GM21825 (cell line): ENCODE measurements around the gene ARHGEF6.
"Not testable (repeated sequence)": the region's sequence is repeated elsewhere in the genome, so short reads cannot be mapped to it uniquely, and the experiment has no call there.

Experiments
- ATAC-seq: cut with Tn5 transposase; IDR thresholded peaks from one replicate; pipeline ENCODE4 v1.9.1; 2021; ENCODE audit warnings: mild to moderate bottlenecking, moderate library complexity; ENCODE audit not compliant: unreplicated experiment

Gene ARHGEF6

DNA sequence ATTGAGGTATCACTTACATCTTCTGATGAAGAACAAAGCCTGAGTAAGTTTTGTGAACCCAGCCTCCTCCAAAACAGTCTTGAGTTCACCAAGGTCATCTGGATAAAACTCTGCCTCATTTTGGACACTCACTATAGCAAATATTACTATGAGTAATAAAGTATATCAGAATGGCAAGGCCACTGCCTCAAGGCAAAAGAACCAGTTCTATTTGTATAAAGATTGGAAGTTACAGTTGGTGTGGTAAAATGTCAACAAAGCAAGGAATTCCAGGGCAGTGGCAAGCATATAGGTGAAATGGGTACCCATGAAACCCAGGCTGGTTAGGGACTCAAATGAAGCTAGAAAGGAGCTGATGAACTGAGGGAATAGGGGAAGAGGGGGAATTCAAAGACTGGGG is 2.4 kb upstream of the ARHGEF6 start:
- no peak for ATAC-seq

- no peak for ATAC-seq
Measured at GRCh38 chrX:136781180-136781797, 557 bp upstream of the ARHGEF6 start.

- no peak for ATAC-seq
Measured at GRCh38 chrX:136780241-136780640, 491 bp downstream of the ARHGEF6 start.

- ATAC-seq, result peak; percentile 50
Measured at GRCh38 chrX:136779346-136779781, 1.4 kb downstream of the ARHGEF6 start.

- ATAC-seq, result peak; percentile 3
Measured at GRCh38 chrX:136778916-136779315, 1.8 kb downstream of the ARHGEF6 start.

DNA sequence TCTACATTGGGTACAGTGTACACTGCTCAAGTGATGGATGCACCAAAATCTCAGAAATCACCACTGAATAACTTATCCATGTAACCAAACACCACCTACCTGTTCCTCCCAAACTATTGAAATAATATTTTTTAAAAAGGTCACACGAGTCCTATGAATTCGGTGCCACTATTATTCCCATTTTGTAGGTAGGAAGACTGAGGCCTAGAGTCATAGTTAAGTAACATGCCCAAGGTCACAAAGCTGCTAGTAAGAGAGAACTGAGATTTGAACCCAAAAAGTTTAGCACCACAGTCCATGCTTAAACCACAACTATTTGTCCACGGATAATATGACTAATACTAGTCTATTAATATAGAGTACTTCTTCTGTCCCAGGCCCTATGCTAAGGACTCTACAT is 2.7 kb downstream of the ARHGEF6 start:
- ATAC-seq, result no peak

GRCh38 chrX:136773648-136774047 is 7.1 kb downstream of the ARHGEF6 start:
- no peak for ATAC-seq

DNA sequence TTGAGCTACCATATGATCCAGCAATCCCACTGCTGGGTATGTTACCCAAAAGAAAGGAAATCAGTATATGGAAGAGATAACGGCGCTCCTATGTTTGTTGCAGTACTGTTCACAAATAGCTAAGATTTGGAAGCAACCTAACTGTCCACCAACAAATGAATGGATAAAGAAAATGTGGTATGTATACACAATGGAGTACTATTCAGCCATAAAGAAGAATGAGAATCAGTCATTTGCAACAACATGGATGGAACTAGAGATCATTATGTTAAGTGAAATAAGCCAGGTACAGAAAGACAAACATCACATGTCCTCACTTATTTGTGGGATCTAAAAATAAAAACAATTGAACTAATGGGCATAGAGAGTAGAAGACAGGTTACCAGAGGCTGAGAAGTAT is 8.9 kb downstream of the ARHGEF6 start:
- ATAC-seq, result not testable (repeated sequence)

- ATAC-seq, result no peak
Measured at GRCh38 chrX:136768469-136769084, 12.2 kb downstream of the ARHGEF6 start.

- peak; percentile 63 for ATAC-seq
Measured at GRCh38 chrX:136767104-136767941, 13.4 kb downstream of the ARHGEF6 start.

DNA sequence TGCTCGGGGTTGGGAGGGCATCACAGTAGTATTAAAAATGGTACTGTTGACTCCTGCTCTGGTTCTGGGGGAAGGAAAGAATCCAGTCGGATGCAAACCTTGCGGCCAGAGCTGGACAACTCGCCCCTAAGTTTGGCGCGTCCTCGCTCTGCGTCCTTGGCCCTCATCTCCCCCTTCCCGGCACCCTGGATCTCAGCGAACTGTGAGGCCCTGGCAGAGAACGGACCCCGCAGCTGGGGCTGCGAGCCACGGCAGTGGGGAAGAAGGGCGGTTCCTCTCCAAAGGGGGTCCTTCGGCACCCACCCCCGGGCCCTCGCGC is 14.0 kb downstream of the ARHGEF6 start:
- ATAC-seq, result peak; percentile 2

DNA sequence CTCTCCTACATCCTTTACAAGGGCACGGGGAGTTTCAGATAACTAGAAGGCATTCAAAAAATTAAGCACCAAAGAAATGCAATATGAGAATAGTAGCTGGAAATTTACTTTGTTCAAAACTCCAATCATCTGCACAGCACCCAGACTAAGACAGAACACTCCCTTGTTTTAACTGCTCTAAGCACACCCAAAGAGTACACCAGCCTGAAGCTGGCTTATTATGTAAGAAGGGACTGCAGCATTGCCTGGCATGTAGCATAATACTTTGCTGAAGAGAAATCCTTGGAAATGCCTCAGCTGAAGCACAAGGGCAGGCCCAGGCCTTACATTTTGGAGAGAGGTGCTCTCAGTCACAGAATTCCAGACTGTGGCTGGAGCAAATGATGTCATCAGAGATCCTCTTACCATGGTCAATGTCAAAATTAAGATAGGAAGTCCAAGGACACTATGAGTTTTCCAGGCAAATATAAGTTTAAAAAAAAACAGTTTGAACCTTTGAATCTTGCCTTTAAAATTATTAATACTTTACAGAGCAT is 14.8 kb downstream of the ARHGEF6 start:
- no peak for ATAC-seq

DNA sequence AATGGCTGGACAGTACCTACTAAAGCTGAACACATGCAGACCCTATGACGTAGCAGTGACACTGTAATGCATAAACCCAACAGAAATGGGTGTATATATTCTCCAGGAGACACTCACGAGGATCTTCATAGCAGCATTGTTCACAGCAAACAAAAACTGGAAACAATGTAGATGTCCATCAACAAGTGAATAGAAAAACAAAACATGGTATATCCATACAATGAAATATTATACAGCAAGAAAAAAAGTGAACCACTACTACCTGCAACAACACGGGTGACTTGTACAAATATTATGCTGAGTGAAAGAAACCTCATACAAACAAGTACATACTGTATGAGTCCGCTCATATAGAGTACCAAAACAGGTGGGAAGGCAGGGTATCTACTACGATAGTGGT is 16.5 kb downstream of the ARHGEF6 start:
- ATAC-seq, result no peak

GRCh38 chrX:136762820-136763452 is 17.8 kb downstream of the ARHGEF6 start:
- ATAC-seq, result no peak

- no peak for ATAC-seq
Measured at GRCh38 chrX:136761421-136761820, 19.3 kb downstream of the ARHGEF6 start.

DNA sequence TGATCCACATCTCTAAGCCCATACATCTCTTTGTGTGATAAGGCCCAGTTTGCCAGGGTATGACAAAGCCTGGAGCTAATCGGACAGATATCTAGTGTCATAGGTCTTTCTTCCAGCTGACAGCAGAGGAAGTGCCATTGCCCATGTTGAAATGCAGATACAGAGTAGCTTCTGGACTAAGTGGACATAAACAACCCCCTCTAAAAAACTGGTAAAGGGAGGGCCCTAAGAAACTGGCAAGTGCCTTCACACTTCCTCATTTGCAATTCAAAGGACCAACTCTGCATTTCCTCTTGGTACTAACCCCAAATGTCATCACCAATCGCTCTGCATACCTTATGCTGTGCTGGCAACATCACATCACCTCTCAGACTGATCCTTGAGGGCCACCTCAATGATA is 20.8 kb downstream of the ARHGEF6 start:
- ATAC-seq, result peak; percentile 74

GRCh38 chrX:136755411-136755810 is 25.3 kb downstream of the ARHGEF6 start:
- no peak for ATAC-seq

GRCh38 chrX:136754651-136755050 is 26.1 kb downstream of the ARHGEF6 start:
- ATAC-seq, result no peak

DNA sequence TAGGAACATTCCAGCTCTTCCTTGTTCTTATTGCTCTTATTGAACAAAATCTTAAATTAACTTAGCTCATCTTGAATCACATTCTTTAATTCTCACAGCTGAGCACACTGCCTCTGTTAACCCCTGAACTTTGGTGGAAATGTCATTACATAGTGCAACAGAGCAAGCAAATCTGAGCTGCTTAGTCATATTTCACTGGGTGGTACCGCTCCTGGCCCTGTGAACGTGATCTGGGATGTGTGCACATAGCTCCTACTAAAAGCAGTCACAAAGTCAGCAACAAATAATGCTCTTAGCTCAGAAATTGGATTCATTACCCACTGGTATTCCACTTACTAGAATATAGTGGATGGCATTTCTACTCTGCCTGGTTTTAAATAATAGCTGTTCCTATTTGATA is 27.9 kb downstream of the ARHGEF6 start:
- ATAC-seq, result no peak

- ATAC-seq, result no peak
Measured at GRCh38 chrX:136752346-136752745, 28.4 kb downstream of the ARHGEF6 start.

DNA sequence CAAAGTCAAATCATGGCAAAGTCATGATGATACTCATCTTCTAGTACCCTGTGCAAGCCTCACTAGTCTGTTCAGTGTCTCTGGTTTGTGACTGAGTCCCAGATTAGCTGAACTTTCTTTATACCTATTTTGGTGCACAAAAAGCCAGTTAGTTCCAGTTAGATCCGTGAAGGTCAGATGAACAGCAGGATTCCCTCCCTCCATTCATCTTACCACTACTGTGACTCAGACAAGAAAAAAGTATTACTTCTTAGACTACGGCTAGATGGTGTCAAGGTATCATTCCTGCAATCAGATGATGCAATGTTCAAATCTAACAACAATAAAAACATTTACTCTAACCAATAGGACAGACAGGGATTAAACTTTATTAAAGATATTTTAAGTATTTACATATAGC is 30.4 kb downstream of the ARHGEF6 start:
- no peak for ATAC-seq
